OCI-LY7 (cell line): Measurements from ENCODE around the gene CCDC174. TPM values are rescaled to one million over a fixed set of nuclear protein-coding genes. Genes with fewer than 3 reads are reported as not detected.

Source experiments
- BruUV-seq: library from RNA; stranded (reverse); fragments of 400-500 nt; replicated peaks from 2 replicates; lab custom pipeline; 2021; lab: Mats Ljungman, UMichigan
- CTCF ChIA-PET: fragments of 300-600 bp; sonication (Branson Sonifier 250); formaldehyde crosslinking; loops from one replicate; lab custom pipeline; 2022; ENCODE audit warnings: antibody characterized with exemption; ENCODE audit not compliant: unreplicated experiment; lab: Charles Lee
- POLR2A ChIA-PET: fragments of 300-600 bp; sonication (Branson Sonifier 250); formaldehyde crosslinking; loops from one replicate; lab custom pipeline; 2022; ENCODE audit warnings: antibody characterized with exemption; lab: Charles Lee
- DNase-seq: peaks from one replicate; pipeline ENCODE4 v3.0.0-alpha.2; 2015; ENCODE audit warnings: low spot score
- H2AFZ ChIP-seq: fragments of 200-600 bp; sonication (generic), shearing (Covaris generic); 2 replicates; pipeline ENCODE4 v1.6.1; 2014; ENCODE audit warnings: mild to moderate bottlenecking, antibody characterized with exemption, low read length, moderate library complexity
- H3K27ac ChIP-seq: fragments of 200-600 bp; sonication (generic); 2 replicates; pipeline ENCODE4 v1.5.1; 2014; ENCODE audit warnings: mixed run types, low read depth, mild to moderate bottlenecking, moderate library complexity, low read length, inconsistent platforms; ENCODE audit not compliant: poor library complexity, severe bottlenecking
- H3K36me3 ChIP-seq: fragments of 200-600 bp; sonication (generic); 2 replicates; pipeline ENCODE4 v1.6.1; 2014; ENCODE audit warnings: mild to moderate bottlenecking, antibody characterized with exemption, low read length, moderate library complexity, mixed read lengths; ENCODE audit not compliant: insufficient read depth
- H3K4me1 ChIP-seq: fragments of 200-600 bp; sonication (generic); 2 replicates; pipeline ENCODE4 v1.5.1; 2014; ENCODE audit warnings: mild to moderate bottlenecking, low read length; ENCODE audit not compliant: insufficient read depth, poor library complexity, severe bottlenecking
- H3K4me2 ChIP-seq: fragments of 200-600 bp; sonication (generic); 2 replicates; pipeline ENCODE4 v1.6.1; 2014; ENCODE audit warnings: mild to moderate bottlenecking, low read length
- H3K4me3 ChIP-seq: fragments of 200-600 bp; sonication (generic); 2 replicates; pipeline ENCODE4 v1.5.1; 2014; ENCODE audit warnings: mild to moderate bottlenecking, low read depth, low read length; ENCODE audit not compliant: poor library complexity, severe bottlenecking
- H3K79me2 ChIP-seq: fragments of 200-600 bp; sonication (generic); 2 replicates; pipeline ENCODE4 v1.6.1; 2016; ENCODE audit warnings: low read depth, mild to moderate bottlenecking, low read length, moderate library complexity, mixed read lengths; ENCODE audit not compliant: insufficient read depth
- H3K9me2 ChIP-seq: fragments of 200-600 bp; sonication (generic); 2 replicates; pipeline ENCODE4 v1.6.1; 2016; ENCODE audit warnings: mild to moderate bottlenecking, low read length, mixed read lengths; ENCODE audit not compliant: insufficient read depth
- H3K9me3 ChIP-seq: fragments of 200-600 bp; sonication (generic); 2 replicates; pipeline ENCODE4 v1.6.1; 2014; ENCODE audit warnings: mild to moderate bottlenecking, mixed run types, low read length, mixed read lengths
- H4K20me1 ChIP-seq: fragments of 200-600 bp; sonication (generic); 2 replicates; pipeline ENCODE4 v1.6.1; 2014; ENCODE audit warnings: mild to moderate bottlenecking, antibody characterized with exemption, low read length, moderate library complexity, mixed read lengths; ENCODE audit not compliant: insufficient read depth
- CTCF ChIP-seq: fragments of 200-600 bp; sonication (generic); conservative IDR thresholded peaks from 2 replicates; pipeline ENCODE4 v1.5.1; 2014; ENCODE audit warnings: mild to moderate bottlenecking, antibody characterized with exemption, low read length, moderate library complexity, mixed read lengths
- EZH2phosphoT487 ChIP-seq: fragments of 200-600 bp; sonication (generic); IDR thresholded peaks from 2 replicates; pipeline ENCODE4 v1.6.1; 2018; ENCODE audit warnings: low read depth, borderline replicate concordance, mild to moderate bottlenecking, mixed run types, antibody characterized with exemption, low read length, moderate library complexity, mixed read lengths
- intact Hi-C: fragments of 100-400 bp; cut with micrococcal nuclease; formaldehyde crosslinking; loops from one replicate; pipeline ENCODE4 v1.10.0; 2022; ENCODE audit not compliant: unreplicated experiment
- total RNA-seq, 2 experiments: library from RNA; depleted of rRNA in 1 of 2; stranded (reverse); fragments of >200 nt in 1 of 2; shearing (Covaris generic) in 1 of 2; gene quantifications; 2 replicates each; pipeline ENCODE4 v1.2.3, GENCODE V29; 2014 to 2022

CCDC174 gene
- total RNA-seq, 2 experiments from 2014 or later = 11.2 to 22.7 TPM

GRCh38 chr3:14685179-14685578, 33.6 kb downstream of the CCDC174 start:
- no peak overlapping the region for H2AFZ ChIP-seq
- peaks cover 57% of the 10 kb centered on the region for H3K4me1 ChIP-seq
- no peaks in the 10 kb centered on the region for H4K20me1 ChIP-seq
- H3K9me2 ChIP-seq = no peaks in the 10 kb centered on the region
- H3K9me3 ChIP-seq = peaks cover 9% of the 10 kb centered on the region; the same call in 1 of the 2 replicates
- DNase-seq = no peak
- peaks cover under 1% of the 10 kb centered on the region for H3K36me3 ChIP-seq
- peak overlapping the region; percentile 85 for H3K4me2 ChIP-seq
- intact Hi-C loops = loop anchor here (5.0 to 10.0 kb wide), 5 partner anchors 77 to 1690 kb away; partner anchors contain the start of gene SLC6A6
- TF ChIP-seq CTCF = no peak
- no peak for TF ChIP-seq EZH2phosphoT487
- peak overlapping the region; percentile 6 for H3K27ac ChIP-seq
- ChIA-PET CTCF (interaction anchor here (3.1 kb wide), 1 partner anchor 96 kb away, joined by 7 read pairs; no protein-coding TSS in a partner anchor), POLR2A (interaction anchor here (0.6 to 0.7 kb wide), 2 partner anchors 93 to 364 kb away, joined by 3 to 4 read pairs; no protein-coding TSS in a partner anchor)
- H3K79me2 ChIP-seq = no peaks in the 10 kb centered on the region
- H3K4me3 ChIP-seq = no peak overlapping the region
- no TSS peak for BruUV-seq

GRCh38 chr3:14687360-14687759, 35.8 kb downstream of the CCDC174 start:
- no peaks in the 10 kb centered on the region for H3K79me2 ChIP-seq
- H3K4me2 ChIP-seq = peak overlapping the region; percentile 85
- ChIA-PET CTCF (interaction anchor here (1.2 to 3.1 kb wide), 2 partner anchors 10 to 94 kb away, joined by 6 to 7 read pairs; no protein-coding TSS in a partner anchor), POLR2A (interaction anchor here (0.7 to 3.2 kb wide), 10 partner anchors 9 to 234 kb away, joined by 3 to 14 read pairs (median 4); partner anchors contain the start of gene CCDC174)
- intact Hi-C loops = loop anchor here (2.0 to 10.0 kb wide), 6 partner anchors 37 to 1687 kb away; partner anchors contain the start of genes CCDC174 and SLC6A6
- no peaks in the 10 kb centered on the region for H4K20me1 ChIP-seq
- BruUV-seq = no TSS peak
- peak overlapping the region; percentile 37 for H3K4me3 ChIP-seq
- no peak overlapping the region for H2AFZ ChIP-seq
- H3K27ac ChIP-seq = peak overlapping the region; percentile 91
- DNase-seq = peak; percentile 95
- no peaks in the 10 kb centered on the region for H3K9me2 ChIP-seq
- TF ChIP-seq CTCF (no peak), EZH2phosphoT487 (no peak)
- H3K4me1 ChIP-seq = peaks cover 77% of the 10 kb centered on the region
- peaks cover 6% of the 10 kb centered on the region; the same call in 1 of the 2 replicates for H3K9me3 ChIP-seq
- peaks cover 4% of the 10 kb centered on the region; the same call in 1 of the 2 replicates for H3K36me3 ChIP-seq

GRCh38 chr3:14688525-14688924, 37.0 kb downstream of the CCDC174 start:
- H2AFZ ChIP-seq = no peak overlapping the region
- ChIA-PET CTCF (interaction anchor here (0.6 to 3.1 kb wide), 3 partner anchors 15 to 1266 kb away, joined by 3 to 7 read pairs (median 3); no protein-coding TSS in a partner anchor), POLR2A (interaction anchor here (0.6 to 3.2 kb wide), 13 partner anchors 8 to 1577 kb away, joined by 3 to 13 read pairs (median 4); partner anchors contain the start of genes CCDC174 and OXNAD1)
- no peaks in the 10 kb centered on the region for H3K79me2 ChIP-seq
- no peaks in the 10 kb centered on the region for H4K20me1 ChIP-seq
- H3K27ac ChIP-seq = peak overlapping the region; percentile 91
- peak; percentile 77 for DNase-seq
- TF ChIP-seq EZH2phosphoT487 (no peak), CTCF (no peak)
- peak overlapping the region; percentile 55 for H3K4me3 ChIP-seq
- intact Hi-C loops = loop anchor here (5.0 to 10.0 kb wide), 5 partner anchors 74 to 1686 kb away; partner anchors contain the start of gene SLC6A6
- H3K36me3 ChIP-seq = peaks cover 16% of the 10 kb centered on the region; the same call in 1 of the 2 replicates
- no peaks in the 10 kb centered on the region for H3K9me2 ChIP-seq
- BruUV-seq = no TSS peak
- peaks cover 18% of the 10 kb centered on the region for H3K9me3 ChIP-seq
- peaks cover 77% of the 10 kb centered on the region for H3K4me1 ChIP-seq
- H3K4me2 ChIP-seq = peak overlapping the region; percentile 85
